HG02571 (cell line): ENCODE measurements around the gene LTBP3.
A peak's percentile ranks its signal among the peaks of the same experiment; 100 is the strongest.

Source experiments
- ATAC-seq: cut with Tn5 transposase; IDR thresholded peaks from one replicate; pipeline ENCODE4 v1.9.1; 2021; ENCODE audit warnings: mild to moderate bottlenecking, moderate library complexity; ENCODE audit not compliant: unreplicated experiment

LTBP3 gene

DNA sequence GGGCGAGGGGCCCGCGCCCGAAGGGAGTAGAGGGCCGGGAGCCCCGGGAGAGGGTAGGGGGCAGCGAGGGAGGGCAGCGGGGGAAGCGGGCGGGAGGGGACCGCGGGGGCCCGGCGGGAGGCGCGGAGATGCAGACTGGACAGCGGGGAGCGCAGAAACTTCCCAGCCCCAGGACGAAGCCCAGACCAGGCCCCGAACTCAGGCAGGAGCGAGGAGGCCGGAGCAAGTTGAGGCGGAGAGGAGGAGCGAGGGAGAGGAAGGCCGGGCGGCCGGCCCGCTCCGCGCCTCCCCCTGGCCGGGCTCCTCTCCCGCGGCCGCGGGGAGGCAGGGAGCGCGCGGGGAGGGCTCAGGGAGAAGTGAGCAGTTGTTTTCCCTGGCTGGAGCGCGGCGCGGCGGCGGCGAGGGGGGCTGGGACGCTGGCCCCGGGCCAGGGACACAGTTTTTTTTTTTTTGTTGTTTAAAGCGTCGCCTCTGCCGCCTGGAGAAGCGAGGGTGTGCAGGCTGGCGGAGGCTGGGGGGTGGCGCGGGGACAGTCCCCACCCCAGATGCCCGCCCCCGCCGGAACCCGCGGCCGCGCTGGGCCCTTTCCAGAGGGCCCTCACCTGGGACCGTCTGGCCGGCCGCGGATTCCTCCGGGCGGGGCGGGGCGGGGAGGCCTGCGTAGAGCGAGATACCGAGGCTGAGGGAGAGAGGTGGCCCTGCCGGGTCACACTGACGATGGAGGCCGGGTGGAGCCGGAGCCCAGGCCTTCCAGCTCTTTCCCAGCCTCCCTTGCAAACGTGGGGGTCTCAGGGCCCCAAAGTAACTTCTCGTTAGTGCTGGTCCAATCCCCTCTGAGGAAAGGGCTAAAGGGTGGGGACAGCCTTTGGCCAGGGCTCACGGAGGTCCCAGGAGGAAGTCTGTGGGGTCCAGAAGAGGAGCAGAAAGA, at the start of gene LTBP3:
Gene LTBP3, minus strand, starts transcription at position 358 of the 928 bp plus-strand sequence. CDS start 400 bp downstream, outside the sequence.
- ATAC-seq: no peak

DNA sequence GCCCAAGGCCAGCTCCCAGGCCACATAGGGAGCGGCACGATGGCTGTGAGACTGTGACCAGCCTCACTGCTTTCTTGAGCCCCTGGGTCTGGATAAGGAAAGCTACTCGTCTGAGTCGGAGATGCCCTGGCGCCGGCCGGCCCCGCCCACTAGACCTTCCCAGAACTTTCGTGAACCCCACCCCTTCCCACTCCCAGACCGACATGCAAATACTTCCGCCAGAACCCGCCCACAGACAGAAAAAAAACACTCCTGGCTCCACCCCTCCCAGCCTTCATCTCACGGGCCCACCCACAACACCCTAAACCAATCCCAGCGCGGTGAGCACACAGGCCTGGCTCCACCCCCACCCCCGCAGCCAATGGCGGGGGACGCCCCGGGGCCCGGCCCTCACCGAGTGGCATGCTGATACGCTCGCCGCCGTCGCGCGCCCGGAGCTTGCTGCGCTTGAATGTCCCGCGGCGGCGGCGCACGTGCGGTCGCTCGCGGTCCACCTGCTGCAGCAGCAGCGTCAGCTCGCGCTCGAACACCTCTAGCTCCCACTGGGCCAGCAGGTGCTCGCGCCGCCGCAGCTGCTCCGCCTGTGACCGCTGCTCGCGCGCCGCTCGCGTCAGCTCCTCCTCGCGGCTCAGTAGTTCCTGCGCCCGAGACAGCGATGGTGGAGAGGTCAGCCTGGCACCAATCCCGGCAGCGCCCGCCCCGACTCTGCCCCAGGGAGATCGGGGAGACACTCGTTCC, 48.9 kb upstream of the LTBP3 start:
- ATAC-seq: no peak

DNA sequence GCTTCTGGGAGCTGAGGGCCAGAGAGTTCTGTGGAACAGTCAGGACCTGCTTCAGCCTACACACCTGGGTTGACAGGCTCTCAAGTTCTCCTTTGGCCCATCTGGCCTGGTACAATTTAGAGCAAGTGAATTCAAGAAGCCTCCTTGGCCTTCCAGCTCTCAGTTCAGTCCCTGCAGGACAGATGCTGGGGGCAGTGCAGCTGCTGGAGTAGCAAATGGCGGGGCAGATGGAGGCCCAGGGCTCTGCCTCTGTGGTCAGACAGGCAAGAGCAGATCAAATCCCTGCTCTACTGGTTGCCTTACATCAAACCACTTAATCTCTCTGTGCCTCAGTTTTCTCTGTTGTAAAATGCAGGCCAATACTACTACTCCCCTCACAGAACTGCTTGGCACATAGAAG, 46.1 kb upstream of the LTBP3 start:
- no peak for ATAC-seq

DNA sequence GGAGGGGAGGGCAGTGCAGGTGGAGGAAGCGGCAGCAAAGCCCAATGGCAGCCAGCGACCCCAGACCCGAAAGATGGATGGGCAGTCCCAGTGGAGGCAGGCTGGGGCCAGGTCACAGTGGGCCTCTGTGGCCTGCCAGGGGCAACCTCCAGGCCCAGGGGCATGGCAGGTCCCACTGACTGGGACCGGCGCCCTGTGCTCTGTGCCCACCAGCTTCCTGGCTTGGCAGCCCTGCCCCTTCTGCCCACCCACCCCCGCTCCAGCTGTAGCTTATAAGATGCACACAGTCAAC, 41.7 kb upstream of the LTBP3 start:
- ATAC-seq: no peak

DNA sequence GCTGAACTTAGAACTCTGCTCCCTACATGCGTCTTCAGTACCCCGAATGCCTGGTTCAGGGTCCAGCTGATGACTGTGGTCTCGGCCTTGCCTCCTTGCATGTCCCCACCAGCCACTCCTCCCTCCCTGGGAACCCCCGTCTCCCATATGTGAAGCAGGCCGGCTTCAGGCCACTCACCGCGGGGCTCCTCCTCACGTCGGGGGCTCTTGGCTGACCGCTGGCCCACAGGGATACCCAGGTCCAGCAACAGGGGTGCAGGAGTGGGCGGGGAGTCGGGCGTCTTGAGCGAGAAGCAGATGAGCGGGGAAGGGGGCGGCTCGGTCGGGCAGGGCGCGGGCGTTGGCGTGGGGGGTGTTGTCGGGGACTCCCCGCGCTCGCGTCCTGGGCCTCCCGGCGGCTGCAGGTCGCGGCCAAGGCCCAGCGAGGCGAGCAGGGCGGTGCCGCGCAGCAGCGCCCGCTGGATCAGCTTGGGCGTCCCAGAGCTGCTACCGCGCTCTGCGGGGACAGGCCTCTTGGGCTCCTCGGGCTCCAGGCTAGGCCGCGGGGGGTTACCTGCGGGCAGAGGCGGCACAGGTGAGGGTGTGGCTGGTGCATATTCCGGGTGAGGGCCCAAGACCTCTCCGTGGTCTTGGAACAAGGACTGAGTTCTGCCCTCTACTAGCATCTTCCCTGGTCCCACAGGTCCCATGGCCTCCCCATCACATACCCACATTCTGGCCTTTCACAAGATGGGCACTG, 41.2 kb upstream of the LTBP3 start:
- no peak for ATAC-seq

DNA sequence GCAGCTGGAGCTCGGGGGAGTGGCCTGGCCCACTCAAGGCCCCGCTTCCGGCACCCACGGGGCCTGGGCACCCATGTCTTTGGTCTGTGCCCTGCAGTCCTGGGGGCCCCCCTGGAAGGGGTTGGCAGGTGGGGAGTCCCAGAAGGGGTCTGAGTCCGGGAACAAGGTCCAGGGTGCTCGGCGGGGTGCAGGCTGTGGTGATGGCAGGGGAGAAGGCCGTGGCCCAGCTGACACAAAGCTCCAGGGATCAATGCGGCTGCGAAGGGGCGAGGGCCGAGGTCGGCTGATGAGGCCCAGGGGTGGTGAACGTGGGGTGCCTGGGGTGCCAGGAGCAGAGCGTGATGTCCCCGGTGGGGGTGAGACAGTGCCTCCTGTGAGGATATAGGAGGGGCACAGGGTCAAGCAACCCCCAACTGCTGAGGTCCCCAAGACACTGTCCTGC, 40.1 kb upstream of the LTBP3 start:
- no peak for ATAC-seq

DNA sequence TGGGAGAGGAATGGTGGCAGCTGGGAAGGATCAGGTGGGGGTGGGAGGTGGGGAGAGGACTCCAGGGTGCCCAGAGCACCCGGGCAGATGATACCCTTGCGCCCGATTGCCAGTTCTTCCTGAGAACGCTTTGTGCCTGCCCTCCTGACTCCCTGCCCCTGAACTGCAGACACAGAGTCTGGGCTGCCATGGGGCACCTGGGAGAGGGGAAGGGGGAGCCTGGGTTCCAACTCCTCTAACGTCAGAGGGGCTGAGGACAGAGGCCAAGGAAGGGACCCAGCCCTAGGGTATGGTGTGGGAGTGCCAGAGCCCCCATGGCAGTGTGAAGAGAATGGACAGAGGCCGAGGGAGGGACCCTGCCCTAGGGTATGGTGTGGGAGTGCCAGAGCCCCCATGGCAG, 38.4 kb upstream of the LTBP3 start:
- ATAC-seq: no peak

DNA sequence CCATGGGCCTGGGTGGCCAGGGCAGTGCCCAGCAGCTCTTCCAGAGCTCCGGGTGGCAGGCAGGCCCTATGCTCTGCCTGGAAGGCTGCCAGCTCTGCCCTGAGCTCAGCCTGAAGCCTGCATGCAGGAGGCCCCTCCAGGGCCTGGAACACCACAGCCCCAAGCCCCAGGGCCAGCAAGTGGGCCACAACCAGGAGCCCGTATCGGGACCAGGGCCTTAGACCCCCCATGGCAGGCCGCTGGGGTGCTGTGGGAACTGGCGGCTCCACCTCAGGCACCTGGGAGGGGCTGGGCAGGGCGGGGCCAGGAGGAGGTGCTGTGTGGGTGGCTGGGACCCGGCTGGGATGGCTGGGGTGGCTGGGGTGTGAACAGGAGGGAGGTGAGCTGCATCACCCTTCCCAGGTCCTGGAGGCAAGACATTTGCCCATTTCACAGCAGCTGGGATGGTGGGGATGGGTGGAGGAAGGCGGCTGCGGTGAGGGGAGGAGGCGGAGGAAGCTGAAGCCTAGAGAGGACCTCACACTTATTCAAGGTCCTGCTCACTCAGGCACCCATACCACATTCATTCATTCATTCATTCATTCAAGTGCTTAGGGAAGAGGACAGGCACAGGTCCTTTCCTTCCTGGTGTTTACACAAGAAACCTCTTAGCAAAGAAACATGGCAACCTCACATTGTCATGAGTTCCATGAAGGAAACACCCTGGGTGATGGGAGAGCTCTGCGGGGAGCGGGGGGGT, 37.6 kb upstream of the LTBP3 start, which contains the start of gene KCNK7:
Gene KCNK7, minus strand, starts transcription at position 258 of the 739 bp plus-strand sequence. Its CDS starts 28 bp downstream, at position 230.
- ATAC-seq: no peak

DNA sequence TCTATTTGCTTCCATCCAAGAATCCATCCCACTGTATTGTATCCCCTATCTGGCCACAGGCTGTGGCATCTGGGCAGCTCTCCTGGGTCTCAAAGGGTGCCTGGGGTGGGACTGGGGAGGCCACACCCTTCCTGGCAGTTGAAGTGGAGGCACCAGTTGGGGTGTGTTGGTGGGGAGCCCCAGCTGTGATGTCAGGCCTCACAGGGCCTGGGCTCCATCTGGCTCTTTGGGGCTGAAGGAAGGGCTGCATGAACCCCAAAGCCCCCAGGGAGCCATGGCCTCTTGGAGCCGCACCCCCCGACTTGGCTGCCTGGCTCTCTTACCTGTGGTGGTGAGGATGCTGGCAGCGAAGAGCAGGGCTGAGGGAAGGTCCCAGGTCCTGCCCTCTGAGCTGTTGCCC, 37.0 kb upstream of the LTBP3 start:
- ATAC-seq: no peak

DNA sequence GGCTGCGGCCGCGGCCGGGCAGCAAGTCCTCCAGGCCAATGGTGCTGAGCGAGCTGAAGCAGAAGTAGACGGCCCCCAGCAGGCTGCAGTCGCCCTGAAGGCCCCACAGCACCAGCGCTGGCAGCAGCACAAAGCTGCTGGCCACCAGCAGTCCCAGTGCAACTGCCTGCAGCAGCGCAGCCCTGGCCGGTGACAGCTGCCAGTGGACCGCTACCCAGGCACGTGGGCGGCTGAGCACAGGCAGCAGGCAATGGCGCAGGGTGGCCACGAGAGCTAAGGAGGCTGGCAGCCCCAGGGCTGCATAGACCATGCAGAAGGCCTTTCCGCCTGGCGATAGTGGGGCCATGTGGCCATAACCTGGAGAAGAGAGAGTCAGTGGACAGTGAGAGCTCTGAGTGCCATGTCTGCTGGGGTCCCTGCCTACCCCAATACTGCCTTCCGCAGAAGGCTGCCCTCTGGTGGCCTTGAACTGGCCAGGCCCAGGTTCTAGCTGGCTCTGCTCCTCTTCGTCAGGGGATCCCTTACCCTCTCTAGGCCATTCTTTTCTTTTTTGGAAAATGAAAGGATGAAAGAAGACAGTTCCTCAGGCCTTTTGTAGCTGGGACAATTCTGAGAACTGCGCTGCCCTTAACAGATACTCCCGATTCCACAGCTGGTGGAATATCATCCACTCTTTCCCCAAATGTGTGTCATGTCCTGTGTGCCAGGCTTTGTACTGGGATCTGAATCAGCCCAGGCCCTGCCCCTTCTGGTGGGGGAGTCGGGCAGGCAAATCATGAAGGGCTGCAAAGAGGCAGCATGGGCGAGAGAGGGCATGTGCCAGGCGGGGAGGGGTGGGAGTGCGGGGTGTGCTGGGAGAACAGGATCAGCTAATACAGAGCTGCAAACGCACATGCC, 35.6 kb upstream of the LTBP3 start:
- no peak for ATAC-seq

DNA sequence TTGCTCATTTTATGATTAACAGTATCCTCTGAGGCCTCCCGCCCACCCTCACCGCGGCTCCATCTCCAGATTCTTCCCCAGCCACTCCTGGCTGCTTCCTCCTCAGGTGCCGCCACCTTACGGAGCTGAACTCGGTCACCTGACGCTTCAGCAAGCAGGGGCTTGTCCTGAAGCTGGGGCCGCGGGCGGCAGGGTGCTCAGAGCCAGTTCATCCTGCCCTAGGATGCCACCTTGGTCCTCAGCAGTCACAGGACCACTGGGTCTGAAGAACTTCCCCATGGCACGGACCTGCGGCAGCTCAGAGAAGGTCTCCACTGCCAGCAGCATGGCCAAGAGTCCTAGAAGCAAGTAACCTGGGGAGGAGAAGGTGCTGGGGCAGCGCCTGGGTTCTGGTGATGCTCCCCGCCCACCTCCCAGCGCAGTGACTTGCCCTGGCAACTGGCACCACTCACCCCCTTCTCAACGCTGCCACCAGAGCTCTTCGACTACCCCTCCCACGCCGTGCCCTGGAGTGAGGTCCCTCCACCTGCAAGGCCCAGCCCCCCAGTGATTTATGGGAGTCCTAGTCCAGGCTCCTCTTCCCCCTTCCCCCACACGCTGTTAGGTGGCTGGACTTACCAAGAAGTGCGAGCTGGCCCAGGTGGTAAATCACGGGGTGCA, 34.8 kb upstream of the LTBP3 start:
- no peak for ATAC-seq

DNA sequence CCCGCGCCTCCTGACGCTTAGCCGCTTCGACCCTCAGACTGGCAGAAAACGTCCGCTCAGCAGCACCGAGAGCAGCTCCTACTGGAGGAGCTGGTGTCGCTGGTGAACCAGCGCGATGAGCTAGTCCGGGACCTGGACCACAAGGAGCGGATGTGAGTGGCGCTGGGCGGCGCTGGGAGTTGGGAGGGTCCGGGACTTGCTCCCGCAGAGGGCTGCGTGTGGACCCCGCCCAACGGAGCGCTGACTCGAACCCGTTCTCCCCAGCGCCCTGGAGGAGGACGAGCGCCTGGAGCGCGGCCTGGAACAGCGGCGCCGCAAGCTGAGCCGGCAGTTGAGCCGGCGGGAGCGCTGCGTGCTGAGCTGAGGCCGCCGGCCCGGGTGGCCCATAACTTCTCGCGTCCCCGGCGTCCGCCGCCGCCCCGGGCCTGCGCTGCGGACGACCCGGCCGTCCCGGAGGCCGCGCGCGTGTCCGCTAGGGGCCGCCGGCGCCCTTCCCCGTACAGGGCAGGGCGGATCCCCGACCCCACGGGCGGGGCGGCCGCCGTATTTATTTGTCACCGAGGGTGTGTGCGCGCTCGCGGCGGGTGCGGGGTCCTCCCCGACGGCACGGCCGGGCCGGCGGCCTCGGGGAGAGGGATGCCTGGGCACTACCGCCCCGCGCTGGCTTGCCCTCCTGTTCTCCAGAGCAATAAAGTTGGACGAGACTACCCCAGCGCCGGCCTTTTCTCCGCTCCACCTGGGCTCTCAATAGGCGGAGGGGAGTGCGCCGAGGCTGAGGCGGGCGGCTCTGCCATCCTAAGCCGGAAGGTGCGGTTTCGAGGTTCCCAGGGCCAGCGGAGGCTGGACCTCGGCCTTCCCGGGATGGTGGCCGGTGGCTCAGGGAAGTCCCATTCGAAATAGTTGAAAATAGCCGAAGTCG, 34.0 kb upstream of the LTBP3 start:
- no peak for ATAC-seq

DNA sequence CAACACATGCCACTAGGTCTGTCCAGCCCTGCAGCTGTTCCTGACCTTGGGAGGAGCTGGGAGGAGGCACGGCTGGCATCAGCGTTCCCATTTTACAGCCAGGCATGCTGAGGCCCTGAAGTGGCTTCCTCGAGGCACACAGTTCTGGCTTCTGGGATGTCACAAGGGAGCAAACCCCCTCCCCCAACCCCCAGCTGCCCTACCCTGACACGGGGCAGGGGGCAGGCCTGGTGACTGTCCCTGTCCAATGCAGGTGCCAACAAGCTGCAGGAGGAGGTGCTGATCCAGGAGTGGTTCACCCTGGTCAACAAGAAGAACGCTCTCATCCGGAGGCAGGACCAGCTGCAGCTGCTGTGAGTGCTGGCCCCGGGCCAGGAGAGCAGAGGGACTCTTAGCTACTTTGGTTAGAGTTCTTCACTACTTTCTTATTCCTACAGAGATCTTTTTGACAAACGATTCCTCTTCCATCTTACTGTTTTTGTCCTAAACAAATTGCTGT, 32.1 kb upstream of the LTBP3 start:
- ATAC-seq: no peak

DNA sequence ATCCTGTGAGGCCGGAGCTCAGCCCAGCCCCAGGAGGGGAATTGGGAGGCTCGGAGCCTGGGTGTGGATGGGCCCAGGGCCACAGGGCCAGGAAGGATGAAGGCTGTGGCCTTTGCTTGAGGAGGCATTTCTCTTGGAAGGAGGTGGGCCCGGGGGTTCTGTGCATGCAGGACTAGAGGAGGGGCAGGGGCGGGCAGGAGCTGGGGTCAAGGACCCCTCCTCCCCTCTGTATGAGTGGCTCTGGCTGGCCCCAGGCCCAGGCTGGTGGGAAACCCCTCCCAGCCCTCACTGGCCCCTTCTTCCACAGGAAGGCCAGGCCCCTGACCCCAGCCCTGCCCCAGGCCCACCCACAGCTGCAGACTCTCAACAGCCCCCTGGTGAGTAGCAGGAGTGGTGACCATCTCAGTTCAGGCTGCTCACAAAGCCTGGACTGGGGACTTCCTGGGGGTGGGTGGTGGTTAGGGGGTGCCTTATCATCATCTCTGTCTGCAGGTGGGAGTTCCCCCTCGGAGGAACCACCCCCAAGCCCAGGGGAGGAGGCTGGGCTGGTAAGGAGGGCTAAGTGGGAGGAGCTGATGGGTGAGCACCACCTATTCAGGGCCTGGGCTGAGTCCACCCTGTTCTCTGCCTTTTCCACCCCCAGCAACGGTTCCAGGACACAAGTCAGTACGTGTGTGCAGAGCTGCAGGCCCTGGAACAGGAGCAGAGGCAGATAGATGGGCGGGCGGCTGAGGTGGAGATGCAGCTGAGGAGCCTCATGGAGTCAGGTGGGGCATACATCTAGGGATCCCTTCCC, 31.5 kb upstream of the LTBP3 start:
- no peak for ATAC-seq

DNA sequence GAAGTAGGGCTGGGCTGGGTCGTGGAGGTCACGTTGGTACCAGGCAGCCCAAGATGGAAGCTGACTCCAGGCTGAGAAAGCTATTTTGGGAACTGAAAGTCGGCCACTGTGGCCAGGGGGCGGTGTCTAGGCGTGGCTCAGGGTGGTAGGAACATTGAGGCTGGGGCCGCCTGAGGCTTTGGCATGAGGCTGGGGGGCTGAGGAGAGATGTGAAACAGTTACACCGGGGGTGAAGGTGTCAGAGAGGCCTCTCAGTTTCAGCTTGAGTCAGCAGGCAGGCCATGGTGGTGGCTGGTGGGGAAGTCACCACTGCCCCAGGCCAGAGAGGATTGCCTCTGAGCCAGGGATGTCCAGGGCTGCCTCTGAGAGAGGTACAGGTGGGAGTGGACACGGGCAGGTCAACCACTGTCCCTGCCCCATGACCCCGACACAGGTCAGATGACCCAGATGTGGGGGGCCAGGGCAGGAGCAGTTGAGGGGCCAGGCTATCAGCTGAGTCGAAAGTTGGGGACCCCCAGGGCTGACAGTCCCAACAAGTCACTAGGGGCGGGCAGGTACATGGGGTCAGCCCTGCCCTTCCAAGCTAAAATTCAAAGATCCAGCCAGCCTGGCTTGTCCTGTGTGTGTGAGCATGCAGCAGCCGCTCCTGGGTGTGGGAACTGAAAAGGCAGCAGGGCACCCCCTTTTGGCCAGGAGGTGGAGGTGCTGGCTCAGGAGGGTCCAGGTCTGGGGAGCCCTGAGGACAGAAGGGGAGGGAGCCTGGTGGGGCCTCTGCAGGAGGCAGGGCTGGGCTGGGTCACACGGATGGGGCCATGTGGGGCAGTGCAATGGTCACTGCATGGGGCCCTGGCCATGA, 30.3 kb upstream of the LTBP3 start:
- ATAC-seq: peak; percentile 86

DNA sequence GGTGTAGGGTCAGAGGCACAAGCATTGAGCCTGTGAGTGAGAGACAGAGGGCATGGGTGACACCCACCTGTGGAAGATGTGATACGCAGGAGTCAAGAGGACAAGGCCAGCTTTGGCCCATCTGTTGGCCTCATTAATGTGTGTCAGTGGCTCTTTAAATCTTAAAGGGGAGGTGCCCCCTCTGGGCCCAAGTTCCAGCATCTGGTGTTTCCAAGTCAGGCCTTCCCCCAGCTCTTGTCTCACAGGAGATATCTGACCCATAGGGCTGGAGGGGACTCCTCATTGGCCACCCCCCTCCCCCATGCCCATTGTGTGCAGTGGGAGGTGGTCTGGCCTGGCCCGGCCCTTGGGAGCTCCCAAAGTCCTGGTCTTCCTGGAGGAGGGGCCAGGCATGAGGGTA, 28.5 kb upstream of the LTBP3 start:
- no peak for ATAC-seq
